Ishikawa (cell line): ENCODE results near the gene GPT2.

Experiments
- CEBPB ChIP-seq: IDR thresholded peaks from 2 replicates; pipeline ENCODE4 v1.6.1; 2012
- EP300 ChIP-seq: IDR thresholded peaks from 2 replicates; pipeline ENCODE4 v1.6.1; 2012; ENCODE audit warnings: borderline replicate concordance
- FOXM1 ChIP-seq: IDR thresholded peaks from 2 replicates; pipeline ENCODE4 v1.6.1; 2012; ENCODE audit warnings: low read depth, borderline replicate concordance
- NFIC ChIP-seq: IDR thresholded peaks from 2 replicates; pipeline ENCODE4 v1.6.1; 2012
- RAD21 ChIP-seq: IDR thresholded peaks from 2 replicates; pipeline ENCODE4 v1.6.1; 2012; ENCODE audit warnings: low read depth
- REST ChIP-seq: IDR thresholded peaks from 2 replicates; pipeline ENCODE4 v1.6.1; 2012; ENCODE audit warnings: low read depth, mild to moderate bottlenecking
- TAF1 ChIP-seq: IDR thresholded peaks from 2 replicates; pipeline ENCODE4 v1.6.1; 2012; ENCODE audit warnings: low read depth, mild to moderate bottlenecking
- TEAD4 ChIP-seq: IDR thresholded peaks from 2 replicates; pipeline ENCODE4 v1.6.1; 2012
- YY1 ChIP-seq: IDR thresholded peaks from 2 replicates; pipeline ENCODE4 v1.6.1; 2012; ENCODE audit warnings: low read depth

GRCh38 chr16:46882304-46882939 lies 1.7 kb upstream of the GPT2 start:
- TF ChIP-seq EP300 (no peak), REST (no peak), RAD21 (no peak), TAF1 (no peak), YY1 (no peak), FOXM1 (no peak), NFIC (no peak), CEBPB (no peak), TEAD4 (no peak)
